CD4-positive, alpha-beta T cell (primary cell): ENCODE results near the gene MPZL2. TPM values are rescaled to one million over a fixed set of nuclear protein-coding genes. Genes with fewer than 3 reads are reported as not detected.

Source experiments
- ATAC-seq: fragments of 200-7000 bp; cut with Tn5 transposase; one replicate; pipeline ENCODE4 v1.10.0; 2022; ENCODE audit warnings: mild to moderate bottlenecking; ENCODE audit not compliant: poor library complexity
- CTCF ChIA-PET: fragments of 350-600 bp; sonication (Branson Sonifier 250); formaldehyde crosslinking; loops from one replicate; lab custom pipeline; 2021; ENCODE audit warnings: antibody characterized with exemption, inconsistent platforms; lab: Charles Lee
- POLR2A ChIA-PET: fragments of 350-600 bp; sonication (Branson Sonifier 250); formaldehyde crosslinking; loops from one replicate; lab custom pipeline; 2021; ENCODE audit warnings: antibody characterized with exemption, inconsistent platforms; lab: Charles Lee
- DNase-seq, 14 experiments: peaks; one replicate each; pipeline ENCODE4 v3.0.0-alpha.2; 2013 to 2020; ENCODE audit warnings: mixed read lengths in 2 of 14
- H3K27ac ChIP-seq, 2 donors: one replicate each; pipeline versions ENCODE4 v1.5.1 to v1.7.0; 2013; ENCODE audit warnings: low read length in 2 of 2, low read depth in 1 of 2, mild to moderate bottlenecking in 1 of 2
- H3K27me3 ChIP-seq, 2 experiments: 1 replicate in 1 of 2; 2 replicates in 1 of 2; pipeline versions ENCODE4 v1.6.1 to v1.7.0; 2013; ENCODE audit warnings: low read length in 2 of 2, control low read depth in 1 of 2, mild to moderate bottlenecking in 1 of 2, moderate library complexity in 1 of 2; ENCODE audit not compliant: insufficient read depth in 2 of 2, control insufficient read depth in 1 of 2
- H3K36me3 ChIP-seq: one replicate; pipeline ENCODE4 v1.6.1; 2013; ENCODE audit warnings: low read length, control low read depth; ENCODE audit not compliant: insufficient read depth
- H3K4me1 ChIP-seq: one replicate; pipeline ENCODE4 v1.6.1; 2013; ENCODE audit warnings: low read length, control low read depth; ENCODE audit not compliant: insufficient read depth
- H3K4me3 ChIP-seq: one replicate; pipeline ENCODE4 v1.5.1; 2013; ENCODE audit warnings: mild to moderate bottlenecking, low read length, moderate library complexity
- H3K9me3 ChIP-seq, 2 experiments: 1 replicate in 1 of 2; 2 replicates in 1 of 2; pipeline versions ENCODE4 v1.6.1 to v1.7.0; 2013; ENCODE audit warnings: low read length in 2 of 2, mild to moderate bottlenecking in 2 of 2, control low read depth in 1 of 2, moderate library complexity in 1 of 2; ENCODE audit not compliant: control insufficient read depth in 1 of 2, insufficient read depth in 1 of 2
- H3K27ac Mint-ChIP-seq: one replicate; pipeline ENCODE4 v1.8.0; 2020; ENCODE audit warnings: mixed read lengths
- H3K27me3 Mint-ChIP-seq: one replicate; pipeline ENCODE4 v1.8.0; 2021; ENCODE audit warnings: mixed read lengths
- H3K36me3 Mint-ChIP-seq: one replicate; pipeline ENCODE4 v1.8.0; 2021; ENCODE audit warnings: low read depth, mixed read lengths
- H3K4me1 Mint-ChIP-seq: one replicate; pipeline ENCODE4 v1.8.0; 2021; ENCODE audit warnings: low read depth, mixed read lengths
- H3K4me3 Mint-ChIP-seq: one replicate; pipeline ENCODE4 v1.8.0; 2020; ENCODE audit warnings: mild to moderate bottlenecking, mixed read lengths
- H3K9me3 Mint-ChIP-seq: one replicate; pipeline ENCODE4 v1.8.0; 2020; ENCODE audit warnings: mixed read lengths
- CTCF ChIP-seq: fragments of 200-600 bp; IDR thresholded peaks from one replicate; pipeline ENCODE4 v1.8.0; 2022; ENCODE audit warnings: antibody characterized with exemption, mild to moderate bottlenecking
- intact Hi-C, 2 experiments: fragments of 100-400 bp; cut with DNase I in 1 of 2; cut with micrococcal nuclease in 1 of 2; formaldehyde crosslinking; loops; one replicate each; pipeline versions ENCODE4 v1.15.1 to v1.9.0; 2023 to 2025; cut with DNase I, micrococcal nuclease
- total RNA-seq, 174 experiments: library from RNA in 2 of 174; stranded (reverse) in 2 of 174; gene quantifications; one replicate each; pipeline ENCODE4 v1.2.3 and lab custom pipeline; 2021 to 2026

MPZL2 gene
- total RNA-seq, 2 experiments from 2014 or later: 0.95 to 1.8 TPM

GRCh38 chr11:118295199-118295598 is 31.1 kb upstream of the MPZL2 start:
- peaks cover 15% of the 10 kb centered on the region for H3K4me1 ChIP-seq
- H3K4me3 Mint-ChIP-seq: no peak overlapping the region
- CTCF ChIA-PET: interaction anchor here (0.6 to 4.1 kb wide), 32 partner anchors 9 to 97 kb away, joined by 3 to 56 read pairs (median 5); partner anchors contain the start of genes CD3D, CD3E, CD3G and JAML
- H3K27me3 ChIP-seq: no peaks in the 10 kb centered on the region
- H3K36me3 ChIP-seq: no peaks in the 10 kb centered on the region
- no peaks in the 10 kb centered on the region for H3K36me3 Mint-ChIP-seq
- H3K4me1 Mint-ChIP-seq: peaks cover 32% of the 10 kb centered on the region
- H3K4me3 ChIP-seq: no peak overlapping the region
- DNase-seq: peak in 1 of 14 experiments; percentile 59
- no peak for TF ChIP-seq CTCF
- no peaks in the 10 kb centered on the region for H3K9me3 Mint-ChIP-seq
- no peak overlapping the region for H3K27ac ChIP-seq
- H3K9me3 ChIP-seq: no peaks in the 10 kb centered on the region
- H3K27me3 Mint-ChIP-seq: no peaks in the 10 kb centered on the region
- no peak for ATAC-seq
- no peak overlapping the region for H3K27ac Mint-ChIP-seq
- POLR2A ChIA-PET: interaction anchor here (0.7 to 2.5 kb wide), 15 partner anchors 9 to 97 kb away, joined by 3 to 16 read pairs (median 6); partner anchors contain the start of genes CD3D, CD3E, JAML and MPZL2
- intact Hi-C loops: loop anchor here in 1 of 2 experiments (5.0 kb wide), 1 partner anchor 192 kb away; no protein-coding TSS in a partner anchor

- H3K27ac ChIP-seq: no peak overlapping the region
- H3K4me3 ChIP-seq: no peak overlapping the region
- Mint-ChIP-seq H3K4me3 (no peak overlapping the region), H3K27ac (no peak overlapping the region), H3K36me3 (no peaks in the 10 kb centered on the region), H3K27me3 (no peaks in the 10 kb centered on the region), H3K4me1 (peaks cover 25% of the 10 kb centered on the region), H3K9me3 (no peaks in the 10 kb centered on the region)
- intact Hi-C loops: no loop called here
- no peaks in the 10 kb centered on the region for H3K36me3 ChIP-seq
- peaks cover 15% of the 10 kb centered on the region for H3K4me1 ChIP-seq
- POLR2A ChIA-PET: interaction anchor here (2.3 kb wide), 1 partner anchor 52 kb away, joined by 7 read pairs; no protein-coding TSS in a partner anchor
- TF ChIP-seq CTCF: no peak
- no peaks in the 10 kb centered on the region for H3K27me3 ChIP-seq
- no peaks in the 10 kb centered on the region for H3K9me3 ChIP-seq
- CTCF ChIA-PET: interaction anchor here (2.1 kb wide), 1 partner anchor 45 kb away, joined by 13 read pairs; no protein-coding TSS in a partner anchor
- no peak for ATAC-seq
- no peak for DNase-seq
Observed at GRCh38 chr11:118294053-118294452, 30.0 kb upstream of the MPZL2 start.

GRCh38 chr11:118291477-118292135 is 27.5 kb upstream of the MPZL2 start:
- intact Hi-C loops: loop anchor here (1.0 kb wide), 2 partner anchors 93 to 146 kb away; no protein-coding TSS in a partner anchor
- TF ChIP-seq CTCF: no peak
- H3K4me3 ChIP-seq: no peak overlapping the region
- H3K36me3 Mint-ChIP-seq: no peaks in the 10 kb centered on the region
- DNase-seq (peak in 2 of 14 experiments; percentile 42 to 48), ATAC-seq (no peak)
- H3K4me1 ChIP-seq: peaks cover 15% of the 10 kb centered on the region
- CTCF ChIA-PET: interaction anchor here (0.7 to 3.7 kb wide), 4 partner anchors 66 to 96 kb away, joined by 3 to 31 read pairs (median 4); no protein-coding TSS in a partner anchor
- H3K27ac Mint-ChIP-seq: no peak overlapping the region
- no peak overlapping the region for H3K4me3 Mint-ChIP-seq
- no peaks in the 10 kb centered on the region for H3K9me3 Mint-ChIP-seq
- no peaks in the 10 kb centered on the region for H3K36me3 ChIP-seq
- H3K4me1 Mint-ChIP-seq: peaks cover 17% of the 10 kb centered on the region
- H3K27me3 Mint-ChIP-seq: no peaks in the 10 kb centered on the region
- H3K27me3 ChIP-seq: no peaks in the 10 kb centered on the region
- no peaks in the 10 kb centered on the region for H3K9me3 ChIP-seq
- POLR2A ChIA-PET: interaction anchor here (0.9 to 1.9 kb wide), 2 partner anchors 15 to 67 kb away, joined by 3 to 7 read pairs; partner anchors contain the start of gene JAML
- H3K27ac ChIP-seq: no peak overlapping the region
